GM10847 (cell line): ENCODE results near the gene ACTR3C.

Experiments used
- POLR2A ChIP-seq: IDR thresholded peaks from 2 replicates; pipeline ENCODE4 v1.6.1; 2011; ENCODE audit not compliant: insufficient read length; ENCODE audit errors: extremely low read depth

Gene ACTR3C

GRCh38 chr7:150322833-150323681 lies at the start of gene ACTR3C, which contains the start of gene LRRC61:
Gene ACTR3C (minus strand): TSS chr7:150323545. CDS start chr7:150295296, 28,249 bp downstream.
Gene LRRC61 (plus strand): TSS chr7:150323355. CDS start chr7:150336862, 13,507 bp downstream.
- peak; percentile 52 for TF ChIP-seq POLR2A

DNA sequence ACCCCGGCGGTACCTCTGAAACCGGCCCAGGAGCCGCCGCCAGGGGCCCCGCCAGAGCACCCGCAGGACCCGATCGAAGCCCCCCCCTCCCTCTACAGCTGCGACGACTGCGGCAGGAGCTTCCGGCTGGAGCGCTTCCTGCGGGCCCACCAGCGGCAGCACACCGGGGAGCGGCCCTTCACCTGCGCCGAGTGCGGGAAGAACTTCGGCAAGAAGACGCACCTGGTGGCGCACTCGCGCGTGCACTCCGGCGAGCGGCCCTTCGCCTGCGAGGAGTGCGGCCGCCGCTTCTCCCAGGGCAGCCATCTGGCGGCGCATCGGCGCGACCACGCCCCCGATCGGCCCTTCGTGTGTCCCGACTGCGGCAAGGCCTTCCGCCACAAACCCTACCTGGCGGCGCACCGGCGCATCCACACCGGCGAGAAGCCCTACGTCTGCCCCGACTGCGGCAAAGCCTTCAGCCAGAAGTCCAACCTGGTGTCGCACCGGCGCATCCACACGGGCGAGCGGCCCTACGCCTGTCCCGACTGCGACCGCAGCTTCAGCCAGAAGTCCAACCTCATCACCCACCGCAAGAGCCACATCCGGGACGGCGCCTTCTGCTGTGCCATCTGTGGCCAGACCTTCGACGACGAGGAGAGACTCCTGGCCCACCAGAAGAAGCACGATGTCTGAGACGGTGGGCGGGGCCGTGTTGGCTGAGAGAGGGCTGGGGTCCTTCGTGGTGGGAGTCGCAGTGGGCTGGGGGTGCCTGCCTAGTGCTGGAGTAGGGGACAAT lies 49.1 kb upstream of the ACTR3C start:
- TF ChIP-seq POLR2A: no peak

GRCh38 chr7:150371996-150372270 lies 48.6 kb upstream of the ACTR3C start:
- no peak for TF ChIP-seq POLR2A

DNA sequence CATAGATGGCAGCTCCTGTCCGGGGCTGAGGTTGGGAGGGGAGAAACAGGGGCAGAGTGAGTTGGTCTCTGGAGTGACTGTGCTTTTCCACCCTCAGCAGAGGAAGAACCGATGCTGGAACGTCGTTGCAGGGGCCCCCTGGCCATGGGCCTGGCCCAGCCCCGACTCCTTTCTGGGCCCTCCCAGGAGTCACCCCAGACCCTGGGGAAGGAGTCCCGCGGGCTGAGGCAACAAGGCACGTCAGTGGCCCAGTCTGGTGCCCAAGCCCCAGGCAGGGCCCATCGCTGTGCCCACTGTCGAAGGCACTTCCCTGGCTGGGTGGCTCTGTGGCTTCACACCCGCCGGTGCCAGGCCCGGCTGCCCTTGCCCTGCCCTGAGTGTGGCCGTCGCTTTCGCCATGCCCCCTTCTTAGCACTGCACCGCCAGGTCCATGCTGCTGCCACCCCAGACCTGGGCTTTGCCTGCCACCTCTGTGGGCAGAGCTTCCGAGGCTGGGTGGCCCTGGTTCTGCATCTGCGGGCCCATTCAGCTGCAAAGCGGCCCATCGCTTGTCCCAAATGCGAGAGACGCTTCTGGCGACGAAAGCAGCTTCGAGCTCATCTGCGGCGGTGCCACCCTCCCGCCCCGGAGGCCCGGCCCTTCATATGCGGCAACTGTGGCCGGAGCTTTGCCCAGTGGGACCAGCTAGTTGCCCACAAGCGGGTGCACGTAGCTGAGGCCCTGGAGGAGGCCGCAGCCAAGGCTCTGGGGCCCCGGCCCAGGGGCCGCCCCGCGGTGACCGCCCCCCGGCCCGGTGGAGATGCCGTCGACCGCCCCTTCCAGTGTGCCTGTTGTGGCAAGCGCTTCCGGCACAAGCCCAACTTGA lies 48.0 kb upstream of the ACTR3C start:
- TF ChIP-seq POLR2A: no peak

DNA sequence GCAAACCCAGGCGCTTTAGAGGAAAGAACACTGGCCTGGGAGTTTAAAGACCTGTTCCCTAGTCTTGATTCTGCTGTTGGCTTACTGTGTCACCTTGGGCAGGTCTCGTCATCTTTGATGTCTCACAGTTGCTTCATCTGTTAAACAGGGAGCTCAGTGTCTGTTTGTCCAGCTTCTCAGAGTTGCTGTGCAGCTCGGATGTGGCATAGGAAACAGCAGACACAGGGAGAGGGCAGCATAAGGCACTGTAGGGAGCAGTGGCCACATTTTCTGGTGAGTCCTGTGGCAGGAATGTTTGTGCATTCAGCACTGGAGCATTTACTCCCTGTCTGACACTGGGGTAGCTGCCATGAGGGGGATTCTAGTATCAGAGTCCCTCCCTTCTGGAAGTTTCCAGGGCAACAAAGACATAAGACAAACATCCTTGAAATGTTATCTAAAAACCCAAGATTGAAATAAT lies 47.3 kb upstream of the ACTR3C start:
- no peak for TF ChIP-seq POLR2A

DNA sequence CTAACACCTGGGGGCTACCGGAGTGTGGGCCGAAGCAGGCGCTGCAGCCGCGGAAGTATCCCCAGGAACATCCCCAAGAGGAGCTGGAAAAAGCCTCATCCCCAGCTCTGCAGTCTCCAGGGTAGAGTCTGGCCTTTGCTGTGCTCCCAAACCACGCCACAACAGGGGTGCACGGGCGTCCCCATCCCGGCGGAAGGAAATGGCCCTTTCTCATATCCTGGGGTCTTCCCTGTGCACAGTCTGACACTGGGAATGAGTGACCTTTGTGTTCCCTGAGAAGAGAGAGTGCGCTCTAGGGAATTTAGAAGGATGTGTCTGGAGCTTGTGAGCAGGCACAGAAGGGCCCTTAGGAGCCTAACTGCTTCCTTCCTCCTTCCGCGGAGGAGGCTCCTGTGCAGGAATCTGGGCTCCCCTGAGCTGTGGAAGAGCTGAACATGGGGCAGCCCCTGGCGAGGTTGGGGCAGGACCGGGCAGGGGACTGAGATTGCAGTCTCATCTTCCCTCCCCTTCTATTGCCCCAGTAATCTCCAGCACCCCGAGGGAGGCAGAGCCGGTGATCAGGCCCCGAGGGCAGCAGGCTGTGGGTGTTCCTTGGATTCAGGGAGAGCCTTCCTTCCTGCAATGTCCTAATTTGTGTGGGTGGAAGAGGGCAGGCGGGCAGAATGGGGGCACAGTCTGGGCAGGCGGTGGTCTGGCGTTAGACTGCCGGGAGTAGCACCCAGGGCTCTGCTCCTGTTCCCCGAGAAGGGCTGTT lies 46.6 kb upstream of the ACTR3C start:
- no peak for TF ChIP-seq POLR2A

- peak; percentile 36 for TF ChIP-seq POLR2A
Observed at GRCh38 chr7:150368884-150369747, 45.8 kb upstream of the ACTR3C start.

GRCh38 chr7:150368096-150368883 lies 44.9 kb upstream of the ACTR3C start, which contains the start of gene REPIN1:
Gene REPIN1 (plus strand): TSS chr7:150368822. CDS start chr7:150369712, 890 bp downstream.
- TF ChIP-seq POLR2A: peak; percentile 73

- no peak for TF ChIP-seq POLR2A
Observed at GRCh38 chr7:150367677-150368095, 44.3 kb upstream of the ACTR3C start.

DNA sequence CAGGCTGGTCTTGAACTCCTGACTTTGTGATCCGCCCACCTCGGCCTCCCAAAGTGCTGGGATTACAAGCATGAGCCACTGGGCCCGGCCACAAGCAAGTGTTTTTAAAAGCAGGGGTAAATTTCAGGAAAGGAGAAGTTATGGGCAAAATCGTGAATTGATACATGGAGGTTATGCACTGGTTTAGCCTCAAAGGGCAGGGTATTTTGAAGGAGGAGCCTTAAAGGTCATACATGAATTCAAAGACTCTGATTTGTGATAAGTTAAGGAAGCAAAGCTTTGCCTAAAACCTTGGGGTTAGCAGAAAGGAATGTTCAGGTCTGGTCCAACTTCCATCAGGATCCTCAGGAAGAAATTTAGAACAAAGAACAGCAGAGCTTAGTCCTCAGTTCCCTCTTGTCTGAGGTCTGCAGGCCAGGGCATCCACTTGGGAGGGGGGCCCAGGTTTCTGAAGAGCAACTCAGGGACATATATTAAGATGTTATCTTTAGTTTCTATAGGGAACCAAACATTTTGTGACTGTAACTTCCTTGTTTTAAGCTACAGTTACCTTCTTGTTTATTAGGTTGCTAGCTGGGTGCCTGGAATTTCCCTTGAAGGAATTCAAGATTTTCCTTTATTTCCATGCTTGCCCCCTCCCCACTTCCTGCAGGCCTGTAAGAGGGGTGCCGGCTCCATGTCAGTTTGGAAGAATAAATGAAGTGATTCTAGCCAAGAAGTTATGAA lies 42.5 kb upstream of the ACTR3C start:
- no peak for TF ChIP-seq POLR2A

GRCh38 chr7:150365194-150365593 lies 41.8 kb upstream of the ACTR3C start:
- no peak for TF ChIP-seq POLR2A

DNA sequence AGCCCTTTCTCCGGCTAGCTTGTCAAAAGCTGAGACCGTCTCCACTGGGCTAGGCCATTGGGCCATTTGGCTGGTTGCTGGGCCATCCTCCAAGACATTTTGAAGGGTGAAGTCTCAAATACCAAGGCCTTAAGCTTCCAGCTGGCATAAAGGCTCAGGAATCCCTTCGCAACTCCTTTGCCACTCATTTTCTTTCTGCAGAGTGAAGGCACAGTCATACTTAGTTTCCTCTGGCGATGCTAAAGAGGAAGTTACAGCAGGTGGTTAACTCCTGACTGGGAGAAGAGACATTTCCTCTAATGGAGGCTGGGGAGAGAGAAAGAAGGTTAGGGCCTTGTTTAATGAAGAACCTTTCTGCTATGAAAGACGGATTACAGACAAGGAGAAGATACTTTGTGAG lies 40.5 kb upstream of the ACTR3C start:
- TF ChIP-seq POLR2A: no peak
